Choroid plexus epithelial cell (primary cell): ENCODE results near the gene LMAN1L.
A peak's percentile ranks its signal among the peaks of the same experiment; 100 is the strongest.

Experiments
- DNase-seq: peaks from one replicate; pipeline ENCODE4 v3.0.0-alpha.2; 2010; ENCODE audit warnings: low read depth
- H3K4me3 ChIP-seq: 2 replicates; pipeline ENCODE4 v1.5.1; 2011; ENCODE audit warnings: low read depth, mild to moderate bottlenecking, control low read depth, low read length, moderate library complexity
- CTCF ChIP-seq: conservative IDR thresholded peaks from 2 replicates; pipeline ENCODE4 v1.5.1; 2011; ENCODE audit warnings: low read depth, mild to moderate bottlenecking, control low read depth, inconsistent platforms, low read length, moderate library complexity

LMAN1L gene

DNA sequence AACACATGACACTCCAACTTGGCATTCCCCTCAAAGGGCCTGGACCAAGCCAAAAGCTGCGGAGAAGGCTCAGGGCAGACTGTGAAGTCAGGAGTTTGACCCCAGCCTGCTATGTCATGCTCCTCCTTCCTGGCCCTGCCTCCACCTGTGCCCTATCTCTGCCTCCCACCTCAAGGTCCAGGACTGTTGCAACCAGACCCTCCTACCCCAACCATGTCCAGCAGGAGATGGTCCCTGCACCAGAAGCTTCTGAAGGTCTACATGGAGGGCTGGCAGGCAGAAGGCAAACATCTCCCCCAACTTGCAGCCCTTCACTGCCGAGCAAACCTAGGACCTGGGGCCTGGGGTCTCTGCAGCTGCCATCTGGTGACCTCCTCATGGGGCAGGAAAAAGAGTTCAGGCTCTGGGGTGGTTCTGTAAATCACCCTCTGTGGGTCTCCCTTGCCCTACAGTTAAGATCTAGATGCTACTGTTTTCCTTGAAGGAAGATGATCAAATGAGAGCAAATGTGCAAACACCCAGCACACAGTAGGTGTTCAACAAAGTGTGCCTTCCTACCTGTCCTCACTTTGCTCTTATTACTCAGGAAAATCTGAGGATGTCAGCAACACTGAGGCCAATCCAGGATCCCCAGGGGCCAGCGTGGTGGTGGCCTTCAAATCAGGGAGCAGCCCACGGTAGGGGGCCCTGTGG is 42.3 kb upstream of the LMAN1L start:
- no peak for TF ChIP-seq CTCF
- H3K4me3 ChIP-seq = no peak overlapping the region
- DNase-seq = no peak

DNA sequence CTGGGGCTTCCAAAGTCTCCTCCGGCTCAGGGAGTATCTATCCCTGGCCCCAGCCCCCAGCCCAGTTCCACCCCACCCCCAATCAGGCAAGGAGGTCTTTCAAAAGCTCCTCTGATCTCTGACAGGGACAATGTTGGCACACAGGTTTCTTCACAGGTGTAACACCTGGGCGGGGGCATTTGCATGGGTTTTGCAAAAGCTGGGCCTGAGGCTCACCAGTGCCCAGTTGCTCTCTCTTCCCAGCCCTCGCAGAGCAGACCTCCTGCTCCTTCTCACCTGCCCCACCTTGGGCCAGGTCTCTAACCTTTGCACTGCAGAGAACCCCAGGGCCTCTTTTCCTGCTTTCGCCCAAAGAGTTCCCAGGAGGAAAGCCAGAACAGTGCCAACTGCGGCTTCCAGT is 39.3 kb upstream of the LMAN1L start:
- TF ChIP-seq CTCF = no peak
- no peak overlapping the region for H3K4me3 ChIP-seq
- DNase-seq = no peak

DNA sequence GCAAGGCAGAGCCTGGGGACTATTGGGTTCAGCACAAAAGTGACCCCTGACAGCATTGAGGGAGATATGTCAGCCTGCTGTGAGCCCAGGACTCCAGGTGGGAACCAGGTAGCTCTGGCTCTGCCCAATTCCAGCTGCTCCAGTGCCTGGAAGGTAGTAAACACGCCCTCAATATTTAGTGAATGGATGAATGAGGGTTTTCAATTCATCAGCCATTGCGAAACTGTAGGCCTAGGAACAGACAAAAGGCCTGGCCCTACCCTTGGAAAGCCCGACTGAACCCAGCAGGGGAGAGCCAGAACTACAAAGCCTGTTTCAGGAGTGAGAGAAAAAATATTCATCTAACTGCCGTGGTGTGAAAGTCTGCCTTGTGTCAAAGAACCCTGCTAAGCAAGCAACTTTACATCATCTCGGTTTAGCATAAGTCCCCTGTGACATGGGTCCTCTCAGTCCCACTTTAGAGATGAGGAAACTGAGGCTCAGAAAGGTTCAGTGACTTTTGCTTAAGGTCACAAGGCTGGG is 38.8 kb upstream of the LMAN1L start:
- DNase-seq = peak; percentile 63
- H3K4me3 ChIP-seq = no peak overlapping the region
- TF ChIP-seq CTCF = no peak

GRCh38 chr15:74775132-74775562 is 37.5 kb upstream of the LMAN1L start:
- TF ChIP-seq CTCF = no peak
- DNase-seq = no peak
- no peak overlapping the region for H3K4me3 ChIP-seq

DNA sequence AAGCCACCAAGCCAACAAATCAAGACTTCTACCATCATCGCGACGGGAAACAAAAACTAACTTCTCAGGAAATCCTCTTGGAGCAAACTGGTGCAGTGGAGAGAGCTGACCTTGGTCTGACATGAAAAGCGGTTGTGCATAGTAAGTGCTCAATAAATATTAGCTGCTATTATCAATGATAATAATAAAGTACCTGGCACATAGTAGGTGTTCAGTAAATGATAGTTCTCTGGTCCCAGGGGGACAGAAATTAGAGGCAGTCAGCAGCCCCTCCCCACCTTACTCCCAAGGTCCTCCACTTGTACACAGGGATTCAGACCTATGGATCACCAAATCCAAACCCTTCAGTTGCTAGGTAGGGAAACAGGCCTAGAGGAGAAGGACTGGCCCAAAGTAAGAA is 36.7 kb upstream of the LMAN1L start:
- DNase-seq = no peak
- TF ChIP-seq CTCF = no peak
- H3K4me3 ChIP-seq = no peak overlapping the region

DNA sequence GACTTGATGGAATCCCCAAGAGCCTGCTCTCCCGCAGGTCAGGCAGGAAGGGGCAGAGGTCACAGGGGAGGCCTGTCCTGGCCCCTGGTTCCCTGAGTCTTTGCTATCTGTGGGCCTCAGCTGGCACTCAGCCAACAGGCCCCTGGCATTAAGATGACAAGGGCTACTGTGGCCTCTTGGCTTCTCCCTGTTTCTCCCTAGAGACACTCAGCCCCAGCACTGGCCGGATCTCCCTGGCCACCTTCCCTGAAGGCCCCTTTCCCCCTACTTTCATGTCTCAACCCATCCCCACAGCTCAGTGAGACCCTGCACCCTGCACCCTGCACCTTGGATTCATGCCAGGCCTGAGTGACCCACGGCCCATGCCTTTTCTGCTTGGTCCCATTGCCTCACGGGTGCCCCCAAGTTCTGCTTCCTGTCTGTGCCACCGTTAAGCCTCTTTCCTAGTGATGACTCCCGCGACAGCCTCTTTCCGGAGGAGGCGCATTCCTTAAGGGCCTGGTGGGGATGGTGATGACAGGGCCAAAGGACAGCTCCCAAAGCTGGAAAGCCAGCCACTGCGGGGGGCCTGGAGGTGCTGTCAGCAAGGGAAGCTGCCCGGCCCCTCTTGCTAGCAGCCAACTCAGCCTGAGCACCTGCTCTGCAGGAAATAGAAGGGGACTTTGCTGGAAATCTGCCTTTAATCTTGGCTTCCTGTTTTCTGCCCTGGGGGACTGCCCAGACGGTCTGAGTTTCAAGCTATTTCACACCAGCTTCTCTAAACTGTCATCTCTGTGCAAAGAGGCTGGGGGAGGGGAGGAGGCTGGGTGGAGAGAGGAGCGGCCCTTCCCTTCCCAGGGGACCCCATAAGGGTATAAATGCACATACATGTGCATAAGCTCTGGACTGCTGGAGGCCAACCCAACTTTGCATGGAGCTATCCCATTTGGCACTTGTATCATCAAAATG is 35.5 kb upstream of the LMAN1L start:
- no peak for TF ChIP-seq CTCF
- peak; percentile 31 for DNase-seq
- H3K4me3 ChIP-seq = no peak overlapping the region
